Measurements from ENCODE around the gene PRKAG2. TPM values are rescaled to one million over a fixed set of nuclear protein-coding genes. Genes with fewer than 3 reads are reported as not detected.

The PRKAG2 gene
- total and polyA plus RNA-seq, 2 of the 8 experiments (the other 6 are each of a cell fraction or from before 2014, with no cell fraction given): 7.5 to 18.1 TPM

- TF ChIP-seq ZNF274 (IDR thresholded peaks at IDR 0.05; ENCODE audit: borderline replicate concordance, extremely low read depth, low read length) (no peak), SP2 (IDR thresholded peaks at IDR 0.05; ENCODE audit: low read length) (no peak), USF2 (IDR thresholded peaks at IDR 0.05; ENCODE audit: low read length) (no peak), CBX5 (IDR thresholded peaks at IDR 0.05; ENCODE audit: low read depth, low read length) (no peak), TCF12 (IDR thresholded peaks at IDR 0.05; ENCODE audit: low read depth, low read length) (no peak)
Observed at GRCh38 chr7:151844071-151844824, 32.7 kb downstream of the PRKAG2 start (continued).

Measured in H1 (cell line).